ENCODE results near the gene ZNF710.
"Not testable (repeated sequence)": the region's sequence is repeated elsewhere in the genome, so short reads cannot be mapped to it uniquely, and the experiment has no call there.

Gene ZNF710

GRCh38 chr15:90063770-90064247 lies 62.7 kb downstream of the ZNF710 start:
- intact Hi-C loops (cut with DNase I; ENCODE audit: low total_unique reads) = loop anchor here (10.0 kb wide), 1 partner anchor 59 kb away; the partner anchor contains the start of gene ZNF710
- Histone ChIP-seq H3K27ac (peak overlapping the region; percentile 60 to 64), H3K9me3 (no peaks in the 10 kb centered on the region), H3K27me3 (no peaks in the 10 kb centered on the region), H3K36me3 (peaks cover 8 to 23% (median 20%) of the 10 kb centered on the region in 3 donors), H3K4me1 (peaks cover 0 to 49% (median 30%) of the 10 kb centered on the region in 4 donors), H3K4me3 (no peak overlapping the region)
- no peak for TF ChIP-seq CTCF (IDR thresholded peaks at IDR 0.05)
- DNase-seq = peak in 1 of 2 donors; percentile 67

- H3K27me3 ChIP-seq = no peaks in the 10 kb centered on the region
- peaks cover 0 to 41% (median 29%) of the 10 kb centered on the region in 4 donors for H3K4me1 ChIP-seq
- peak overlapping the region in 1 of 2 donors; percentile 7 for H3K4me3 ChIP-seq
- peak overlapping the region; percentile 60 to 64 for H3K27ac ChIP-seq
- intact Hi-C loops (cut with DNase I; ENCODE audit: low total_unique reads) = loop anchor here (5.0 to 10.0 kb wide), 2 partner anchors 60 to 153 kb away; partner anchors contain the start of genes ARPIN and ZNF710
- no peak for TF ChIP-seq CTCF (IDR thresholded peaks at IDR 0.05)
- DNase-seq = peak; percentile 63 to 80
- H3K9me3 ChIP-seq = no peaks in the 10 kb centered on the region
- peaks cover 8 to 27% (median 22%) of the 10 kb centered on the region in 3 donors for H3K36me3 ChIP-seq
Observed at GRCh38 chr15:90064911-90065681, 64.0 kb downstream of the ZNF710 start.

- Histone ChIP-seq H3K27me3 (no peaks in the 10 kb centered on the region), H3K36me3 (peaks cover 8 to 27% (median 22%) of the 10 kb centered on the region in 3 donors), H3K27ac (peak overlapping the region; percentile 60 to 64), H3K9me3 (no peaks in the 10 kb centered on the region), H3K4me3 (no peak overlapping the region), H3K4me1 (peaks cover 0 to 43% (median 30%) of the 10 kb centered on the region in 4 donors)
- DNase-seq = no peak
- TF ChIP-seq CTCF (IDR thresholded peaks at IDR 0.05) = no peak
- intact Hi-C loops (cut with DNase I; ENCODE audit: low total_unique reads) = loop anchor here (5.0 to 10.0 kb wide), 2 partner anchors 61 to 153 kb away; partner anchors contain the start of genes ARPIN and ZNF710
Observed at GRCh38 chr15:90065682-90066049, 64.5 kb downstream of the ZNF710 start.

GRCh38 chr15:90067181-90067952 lies 66.2 kb downstream of the ZNF710 start:
- no peaks in the 10 kb centered on the region for H3K27me3 ChIP-seq
- peaks cover 0 to 45% (median 24%) of the 10 kb centered on the region in 4 donors for H3K4me1 ChIP-seq
- TF ChIP-seq CTCF (IDR thresholded peaks at IDR 0.05) = no peak
- H3K36me3 ChIP-seq = peaks cover 8 to 28% (median 22%) of the 10 kb centered on the region in 3 donors
- no peak overlapping the region for H3K4me3 ChIP-seq
- no peak overlapping the region for H3K27ac ChIP-seq
- intact Hi-C loops (cut with DNase I; ENCODE audit: low total_unique reads) = loop anchor here (5.0 to 10.0 kb wide), 2 partner anchors 63 to 155 kb away; partner anchors contain the start of genes ARPIN and ZNF710
- DNase-seq = no peak
- no peaks in the 10 kb centered on the region for H3K9me3 ChIP-seq

- H3K27ac ChIP-seq = no peak overlapping the region
- peaks cover 8 to 35% (median 28%) of the 10 kb centered on the region in 3 donors for H3K36me3 ChIP-seq
- intact Hi-C loops (cut with DNase I; ENCODE audit: low total_unique reads) = loop anchor here (5.0 to 10.0 kb wide), 2 partner anchors 63 to 156 kb away; partner anchors contain the start of genes ARPIN and ZNF710
- peaks cover 0 to 38% (median 20%) of the 10 kb centered on the region in 4 donors for H3K4me1 ChIP-seq
- no peaks in the 10 kb centered on the region for H3K9me3 ChIP-seq
- no peak for DNase-seq
- no peaks in the 10 kb centered on the region for H3K27me3 ChIP-seq
- no peak for TF ChIP-seq CTCF (IDR thresholded peaks at IDR 0.05)
- no peak overlapping the region for H3K4me3 ChIP-seq
Observed at GRCh38 chr15:90067953-90068606, 67.0 kb downstream of the ZNF710 start.

- H3K27ac ChIP-seq, H3K27me3 ChIP-seq, H3K4me3 ChIP-seq, DNase-seq, H3K9me3 ChIP-seq: not testable (repeated sequence)
- Histone ChIP-seq H3K4me1 (peaks cover 0 to 13% (median 2%) of the 10 kb centered on the region in 4 donors), H3K36me3 (peaks cover 8 to 59% (median 50%) of the 10 kb centered on the region in 3 donors)
- intact Hi-C loops (cut with DNase I; ENCODE audit: low total_unique reads) = loop anchor here (5.0 to 10.0 kb wide), 2 partner anchors 168 to 316 kb away; partner anchors contain the start of gene MESP1
Observed at GRCh38 chr15:90070623-90071022, 69.5 kb downstream of the ZNF710 start.
